Breast epithelium (tissue), 4 donors: ENCODE data around the gene CEP250. TPM values are rescaled to one million over a fixed set of nuclear protein-coding genes. Genes with fewer than 3 reads are reported as not detected.
"Not testable (repeated sequence)": the region's sequence is repeated elsewhere in the genome, so short reads cannot be mapped to it uniquely, and the experiment has no call there.

Experiments used
- DNase-seq, 2 donors: peaks; one replicate each; pipeline ENCODE4 v3.0.0-alpha.2; 2019; ENCODE audit warnings: low spot score in 2 of 2
- H3K27ac ChIP-seq, 2 donors: fragments of 200-600 bp; sonication (generic) in 1 of 2; one replicate each; pipeline ENCODE4 v1.5.1; 2016 to 2019; ENCODE audit warnings: mild to moderate bottlenecking in 1 of 2
- H3K27me3 ChIP-seq, 2 donors: fragments of 200-600 bp; sonication (generic) in 1 of 2; one replicate each; pipeline versions ENCODE4 v1.5.1 to v1.6.0; 2017 to 2019; ENCODE audit warnings: control low read depth in 1 of 2, mild to moderate bottlenecking in 1 of 2
- H3K36me3 ChIP-seq: fragments of 200-600 bp; one replicate; pipeline ENCODE4 v1.5.1; 2019
- H3K4me1 ChIP-seq, 2 donors: fragments of 200-600 bp; sonication (generic); one replicate each; pipeline ENCODE4 v1.5.1; 2016 to 2019; ENCODE audit warnings: control low read depth in 1 of 2
- H3K4me3 ChIP-seq, 3 donors: fragments of 200-600 bp; sonication (generic); 1 replicate in 2 of 3; 2 replicates in 1 of 3; pipeline ENCODE4 v1.5.1; 2016 to 2019; ENCODE audit warnings: mild to moderate bottlenecking in 3 of 3, moderate library complexity in 2 of 3
- H3K9me3 ChIP-seq, 2 donors: fragments of 200-600 bp; sonication (generic) in 1 of 2; one replicate each; pipeline ENCODE4 v1.5.1; 2016 to 2019; ENCODE audit warnings: control low read depth in 1 of 2
- CTCF ChIP-seq, 3 donors: fragments of 450-650 bp; IDR thresholded peaks; one replicate each; pipeline ENCODE4 v1.5.1; 2016 to 2017; ENCODE audit warnings: antibody characterized with exemption in 3 of 3, mild to moderate bottlenecking in 3 of 3, moderate library complexity in 3 of 3
- POLR2A ChIP-seq: fragments of 450-650 bp; IDR thresholded peaks from one replicate; pipeline ENCODE4 v1.6.1; 2016; ENCODE audit warnings: antibody characterized with exemption, mild to moderate bottlenecking, moderate library complexity
- POLR2AphosphoS5 ChIP-seq, 3 donors: sonication (generic); formaldehyde crosslinking; IDR thresholded peaks; one replicate each; pipeline ENCODE4 v1.6.1; 2017; ENCODE audit warnings: antibody characterized with exemption in 3 of 3
- intact Hi-C: fragments of 100-400 bp; cut with DNase I; formaldehyde crosslinking; loops from one replicate; pipeline ENCODE4 v1.15.1; 2023; ENCODE audit warnings: low total_unique reads
- total RNA-seq, 3 donors: library from RNA; depleted of rRNA; stranded (reverse); fragments of >200 nt; gene quantifications; one replicate each; pipeline ENCODE4 v1.1.0, GENCODE V29; 2016

The CEP250 gene
- total RNA-seq, 3 donors from 2014 or later = 22.2 to 28.5 (median 23.3) TPM

GRCh38 chr20:35515949-35516645, 60.7 kb downstream of the CEP250 start:
- Histone ChIP-seq H3K4me3 (no peak overlapping the region), H3K4me1 (no peaks in the 10 kb centered on the region), H3K27ac (no peak overlapping the region), H3K9me3 (no peaks in the 10 kb centered on the region), H3K27me3 (no peaks in the 10 kb centered on the region), H3K36me3 (no peaks in the 10 kb centered on the region)
- TF ChIP-seq POLR2A (no peak), CTCF (IDR thresholded peaks at IDR 0.05) (no peak), POLR2AphosphoS5 (IDR thresholded peaks at IDR 0.05) (no peak)
- peak in 1 of 2 donors; percentile 18 for DNase-seq
- intact Hi-C loops = no loop called here

GRCh38 chr20:35517125-35517524, 61.7 kb downstream of the CEP250 start:
- H3K4me3 ChIP-seq = no peak overlapping the region
- no peak for DNase-seq
- TF ChIP-seq POLR2AphosphoS5 (IDR thresholded peaks at IDR 0.05) (no peak), CTCF (IDR thresholded peaks at IDR 0.05) (no peak)
- no peaks in the 10 kb centered on the region for H3K27me3 ChIP-seq
- H3K36me3 ChIP-seq = no peaks in the 10 kb centered on the region
- intact Hi-C loops = no loop called here
- H3K4me1 ChIP-seq = no peaks in the 10 kb centered on the region
- no peaks in the 10 kb centered on the region for H3K9me3 ChIP-seq
- no peak overlapping the region for H3K27ac ChIP-seq

- H3K9me3 ChIP-seq, H3K27ac ChIP-seq, H3K36me3 ChIP-seq, DNase-seq, H3K4me1 ChIP-seq, H3K27me3 ChIP-seq, intact Hi-C loops, H3K4me3 ChIP-seq: not testable (repeated sequence)
Measured at GRCh38 chr20:35517767-35518166, 62.4 kb downstream of the CEP250 start.

GRCh38 chr20:35518955-35519354, 63.6 kb downstream of the CEP250 start:
- Histone ChIP-seq H3K4me3 (no peak overlapping the region), H3K9me3 (no peaks in the 10 kb centered on the region), H3K27me3 (no peaks in the 10 kb centered on the region), H3K36me3 (no peaks in the 10 kb centered on the region), H3K4me1 (no peaks in the 10 kb centered on the region), H3K27ac (no peak overlapping the region)
- intact Hi-C loops = no loop called here
- no peak for TF ChIP-seq POLR2AphosphoS5 (IDR thresholded peaks at IDR 0.05)
- no peak for TF ChIP-seq CTCF (IDR thresholded peaks at IDR 0.05)
- no peak for TF ChIP-seq POLR2A
- no peak for DNase-seq

- TF ChIP-seq POLR2AphosphoS5 (IDR thresholded peaks at IDR 0.05) (no peak), CTCF (IDR thresholded peaks at IDR 0.05) (peak in 1 of 3 donors; percentile 8)
- Histone ChIP-seq H3K9me3 (no peaks in the 10 kb centered on the region), H3K4me3 (no peak overlapping the region), H3K27ac (no peak overlapping the region), H3K4me1 (no peaks in the 10 kb centered on the region), H3K27me3 (no peaks in the 10 kb centered on the region), H3K36me3 (no peaks in the 10 kb centered on the region)
- intact Hi-C loops = loop anchor here (10.0 kb wide), 1 partner anchor 371 kb away; no protein-coding TSS in a partner anchor
- DNase-seq = no peak
Measured at GRCh38 chr20:35523298-35523888, 68.0 kb downstream of the CEP250 start.
